ENCODE data around the gene CELA2B. TPM values are rescaled to one million over a fixed set of nuclear protein-coding genes. Genes with fewer than 3 reads are reported as not detected.

Gene CELA2B
- polyA plus RNA-seq, 2 of the 4 experiments (the other 2 are of a cell fraction), result not detected

GRCh38 chr1:15526490-15527339 lies 50.8 kb downstream of the CELA2B start, which contains the start of gene DNAJC16 (continued):
- TF ChIP-seq FOXS1 (CRISPR knock-in tag; IDR thresholded peaks at IDR 0.05) (no peak), HDAC2 (IDR thresholded peaks at IDR 0.05) (no peak), FOSB (CRISPR knock-in tag; IDR thresholded peaks at IDR 0.05) (no peak), PHF8 (IDR thresholded peaks at IDR 0.05; ENCODE audit: borderline replicate concordance, low read depth) (peak; percentile 66), TP53 (CRISPR knock-in tag; IDR thresholded peaks at IDR 0.05) (no peak), HOXB13 (CRISPR knock-in tag; IDR thresholded peaks at IDR 0.05; ENCODE audit: low read depth) (no peak), KDM5A (IDR thresholded peaks at IDR 0.05) (no peak), GATA3 (IDR thresholded peaks at IDR 0.05; ENCODE audit: borderline replicate concordance) (no peak), CHD4 (IDR thresholded peaks at IDR 0.05; ENCODE audit: borderline replicate concordance) (no peak), HMGXB4 (CRISPR knock-in tag; IDR thresholded peaks at IDR 0.05; ENCODE audit: borderline replicate concordance) (no peak), ZFP36 (IDR thresholded peaks at IDR 0.05; ENCODE audit: borderline replicate concordance, partially characterized antibody) (no peak), ESRRA (IDR thresholded peaks at IDR 0.05; ENCODE audit: borderline replicate concordance, low read length) (no peak), HEYL (CRISPR knock-in tag; IDR thresholded peaks at IDR 0.05) (no peak), EHMT2 (IDR thresholded peaks at IDR 0.05; ENCODE audit: low read depth) (no peak), NR3C1 (IDR thresholded peaks at IDR 0.05) (no peak), SMC3 (IDR thresholded peaks at IDR 0.05) (no peak), RAD21 (conservative IDR thresholded peaks at IDR 0.05 in 1 of 2, IDR thresholded peaks at IDR 0.05 in 1 of 2) (no peak), PBX3 (IDR thresholded peaks at IDR 0.05) (no peak)
- TF ChIP-seq, protein P1, sequence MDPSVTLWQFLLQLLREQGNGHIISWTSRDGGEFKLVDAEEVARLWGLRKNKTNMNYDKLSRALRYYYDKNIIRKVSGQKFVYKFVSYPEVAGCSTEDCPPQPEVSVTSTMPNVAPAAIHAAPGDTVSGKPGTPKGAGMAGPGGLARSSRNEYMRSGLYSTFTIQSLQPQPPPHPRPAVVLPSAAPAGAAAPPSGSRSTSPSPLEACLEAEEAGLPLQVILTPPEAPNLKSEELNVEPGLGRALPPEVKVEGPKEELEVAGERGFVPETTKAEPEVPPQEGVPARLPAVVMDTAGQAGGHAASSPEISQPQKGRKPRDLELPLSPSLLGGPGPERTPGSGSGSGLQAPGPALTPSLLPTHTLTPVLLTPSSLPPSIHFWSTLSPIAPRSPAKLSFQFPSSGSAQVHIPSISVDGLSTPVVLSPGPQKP (IDR thresholded peaks at IDR 0.05; ENCODE audit: low read depth, low read length), result no peak

DNA sequence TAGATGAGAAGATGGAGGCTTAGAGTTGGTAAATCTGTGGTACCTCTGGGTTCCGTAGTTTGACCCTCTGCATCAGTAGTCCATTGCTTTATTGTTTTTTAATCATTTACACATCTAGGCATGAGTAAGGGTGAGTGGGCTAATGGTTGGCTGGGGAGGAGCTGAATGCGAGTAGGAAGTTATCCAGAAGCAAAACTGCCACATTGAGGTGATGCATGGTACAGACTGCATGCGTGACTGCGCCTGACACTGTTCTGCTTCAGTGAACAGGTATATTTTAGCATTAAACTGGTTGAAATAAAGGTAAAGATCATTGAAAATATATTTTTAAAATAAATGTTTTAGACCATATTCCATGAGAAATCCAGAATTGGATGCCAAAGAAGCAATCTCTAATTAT lies 55.1 kb downstream of the CELA2B start:
- DNase-seq (ENCODE audit: low read depth in 1 of 2, low spot score in 1 of 2) (no peak), FAIRE-seq (no peak), ATAC-seq (no peak)
- CTCF ChIA-PET, result interaction anchor here (0.6 kb wide), 1 partner anchor 49 kb away, joined by 4 read pairs; no protein-coding TSS in a partner anchor
- POLR2A ChIA-PET, result no interaction called here
- Histone ChIP-seq H3K27ac (no peak overlapping the region), H3K9me3 (no peaks in the 10 kb centered on the region), H3K4me2 (no peak overlapping the region), H3K4me1 (peaks cover 6% of the 10 kb centered on the region; the same call in 2 of the 3 replicates), H3K4me3 (no peak overlapping the region)
- 92% methylated on average over 4 of the region's 4 CpGs for WGBS (ENCODE audit: missing lambda C conversion rate)
- TF ChIP-seq FOSB (CRISPR knock-in tag; IDR thresholded peaks at IDR 0.05) (no peak), ZNF302 (CRISPR knock-in tag; IDR thresholded peaks at IDR 0.05) (no peak), HES2 (IDR thresholded peaks at IDR 0.05) (no peak), RCOR1 (IDR thresholded peaks at IDR 0.05; ENCODE audit: low read depth, low read length) (no peak), ZFP36 (IDR thresholded peaks at IDR 0.05; ENCODE audit: borderline replicate concordance, partially characterized antibody) (no peak), POLR2AphosphoS2 (conservative IDR thresholded peaks at IDR 0.05; ENCODE audit: low read length) (no peak), CHD2 (IDR thresholded peaks at IDR 0.05; ENCODE audit: low read length, partially characterized antibody) (no peak), EHMT2 (IDR thresholded peaks at IDR 0.05; ENCODE audit: low read depth) (no peak)
- TF ChIP-seq, protein P2, sequence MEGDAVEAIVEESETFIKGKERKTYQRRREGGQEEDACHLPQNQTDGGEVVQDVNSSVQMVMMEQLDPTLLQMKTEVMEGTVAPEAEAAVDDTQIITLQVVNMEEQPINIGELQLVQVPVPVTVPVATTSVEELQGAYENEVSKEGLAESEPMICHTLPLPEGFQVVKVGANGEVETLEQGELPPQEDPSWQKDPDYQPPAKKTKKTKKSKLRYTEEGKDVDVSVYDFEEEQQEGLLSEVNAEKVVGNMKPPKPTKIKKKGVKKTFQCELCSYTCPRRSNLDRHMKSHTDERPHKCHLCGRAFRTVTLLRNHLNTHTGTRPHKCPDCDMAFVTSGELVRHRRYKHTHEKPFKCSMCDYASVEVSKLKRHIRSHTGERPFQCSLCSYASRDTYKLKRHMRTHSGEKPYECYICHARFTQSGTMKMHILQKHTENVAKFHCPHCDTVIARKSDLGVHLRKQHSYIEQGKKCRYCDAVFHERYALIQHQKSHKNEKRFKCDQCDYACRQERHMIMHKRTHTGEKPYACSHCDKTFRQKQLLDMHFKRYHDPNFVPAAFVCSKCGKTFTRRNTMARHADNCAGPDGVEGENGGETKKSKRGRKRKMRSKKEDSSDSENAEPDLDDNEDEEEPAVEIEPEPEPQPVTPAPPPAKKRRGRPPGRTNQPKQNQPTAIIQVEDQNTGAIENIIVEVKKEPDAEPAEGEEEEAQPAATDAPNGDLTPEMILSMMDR (IDR thresholded peaks at IDR 0.05), result no peak
- TF ChIP-seq, protein P3, sequence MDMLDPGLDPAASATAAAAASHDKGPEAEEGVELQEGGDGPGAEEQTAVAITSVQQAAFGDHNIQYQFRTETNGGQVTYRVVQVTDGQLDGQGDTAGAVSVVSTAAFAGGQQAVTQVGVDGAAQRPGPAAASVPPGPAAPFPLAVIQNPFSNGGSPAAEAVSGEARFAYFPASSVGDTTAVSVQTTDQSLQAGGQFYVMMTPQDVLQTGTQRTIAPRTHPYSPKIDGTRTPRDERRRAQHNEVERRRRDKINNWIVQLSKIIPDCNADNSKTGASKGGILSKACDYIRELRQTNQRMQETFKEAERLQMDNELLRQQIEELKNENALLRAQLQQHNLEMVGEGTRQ (IDR thresholded peaks at IDR 0.05), result no peak
- TF ChIP-seq, protein P4, sequence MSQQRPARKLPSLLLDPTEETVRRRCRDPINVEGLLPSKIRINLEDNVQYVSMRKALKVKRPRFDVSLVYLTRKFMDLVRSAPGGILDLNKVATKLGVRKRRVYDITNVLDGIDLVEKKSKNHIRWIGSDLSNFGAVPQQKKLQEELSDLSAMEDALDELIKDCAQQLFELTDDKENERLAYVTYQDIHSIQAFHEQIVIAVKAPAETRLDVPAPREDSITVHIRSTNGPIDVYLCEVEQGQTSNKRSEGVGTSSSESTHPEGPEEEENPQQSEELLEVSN (IDR thresholded peaks at IDR 0.05; ENCODE audit: borderline replicate concordance, low read depth), result no peak

Data from A549 (cell line).